GM23338 (cell line): ENCODE measurements around the gene VOPP1. TPM values are rescaled to one million over a fixed set of nuclear protein-coding genes. Genes with fewer than 3 reads are reported as not detected.

Source experiments
- ATAC-seq: fragments of 200-7000 bp; cut with Tn5 transposase; 3 replicates; pipeline ENCODE4 v1.9.1; 2020
- DNase-seq: peaks from one replicate; pipeline ENCODE4 v3.0.0-alpha.2; 2015; ENCODE audit warnings: low spot score
- H2AFZ ChIP-seq: fragments of 200-600 bp; sonication (generic); 2 replicates; pipeline ENCODE4 v1.8.0; 2016; ENCODE audit warnings: antibody characterized with exemption, mild to moderate bottlenecking, moderate library complexity
- H3F3A ChIP-seq: fragments of 200-600 bp; sonication (generic); replicated peaks from 2 replicates; pipeline ENCODE4 v1.8.0; 2017; ENCODE audit warnings: antibody characterized with exemption, mixed run types, low read depth
- H3K27ac ChIP-seq: fragments of 200-600 bp; sonication (generic); 2 replicates; pipeline ENCODE4 v1.6.1; 2016; ENCODE audit warnings: low read depth
- H3K27me3 ChIP-seq: fragments of 200-600 bp; sonication (generic); 2 replicates; pipeline ENCODE4 v1.8.0; 2016; ENCODE audit warnings: mild to moderate bottlenecking, mixed run types, moderate library complexity; ENCODE audit not compliant: insufficient read depth
- H3K36me3 ChIP-seq: fragments of 200-600 bp; sonication (generic); 2 replicates; pipeline ENCODE4 v1.8.0; 2016; ENCODE audit warnings: mild to moderate bottlenecking; ENCODE audit not compliant: insufficient read depth
- H3K4me1 ChIP-seq: fragments of 200-600 bp; sonication (generic); 2 replicates; pipeline ENCODE4 v1.8.0; 2016; ENCODE audit warnings: mild to moderate bottlenecking, moderate library complexity; ENCODE audit not compliant: insufficient read depth
- H3K4me2 ChIP-seq: fragments of 200-600 bp; sonication (generic); 2 replicates; pipeline ENCODE4 v1.7.1; 2017; ENCODE audit warnings: mixed run types
- H3K4me3 ChIP-seq: fragments of 200-600 bp; sonication (generic); 2 replicates; pipeline ENCODE4 v1.6.1; 2016; ENCODE audit warnings: mixed run types
- H3K79me2 ChIP-seq: fragments of 200-600 bp; sonication (generic); replicated peaks from 2 replicates; pipeline ENCODE4 v1.8.0; 2017; ENCODE audit warnings: mild to moderate bottlenecking; ENCODE audit not compliant: insufficient read depth
- H3K9me2 ChIP-seq: fragments of 200-600 bp; sonication (generic); 2 replicates; pipeline ENCODE4 v1.8.0; 2017; ENCODE audit not compliant: insufficient read depth
- H4K20me1 ChIP-seq: fragments of 200-600 bp; sonication (generic); replicated peaks from 2 replicates; pipeline ENCODE4 v1.8.0; 2017; ENCODE audit warnings: mild to moderate bottlenecking; ENCODE audit not compliant: insufficient read depth
- H3K27ac Mint-ChIP-seq: 2 replicates; pipeline ENCODE4 v1.8.0; 2020; ENCODE audit warnings: inconsistent platforms, mild to moderate bottlenecking, moderate library complexity, mixed read lengths
- H3K27me3 Mint-ChIP-seq: 3 replicates; pipeline ENCODE4 v1.8.0; 2022; ENCODE audit warnings: low read depth, mild to moderate bottlenecking, moderate library complexity, mixed read lengths, inconsistent platforms; ENCODE audit not compliant: insufficient read depth, poor library complexity
- H3K36me3 Mint-ChIP-seq: 3 replicates; pipeline ENCODE4 v1.8.0; 2021; ENCODE audit warnings: low read depth, mild to moderate bottlenecking, inconsistent platforms, moderate library complexity, mixed read lengths
- H3K4me1 Mint-ChIP-seq: 3 replicates; pipeline ENCODE4 v1.8.0; 2020; ENCODE audit warnings: mild to moderate bottlenecking, inconsistent platforms, mixed read lengths
- H3K4me3 Mint-ChIP-seq: 3 replicates; pipeline ENCODE4 v1.8.0; 2021; ENCODE audit warnings: moderate library complexity, mild to moderate bottlenecking, inconsistent platforms, mixed read lengths
- H3K9me3 Mint-ChIP-seq: 3 replicates; pipeline ENCODE4 v1.8.0; 2020; ENCODE audit warnings: moderate library complexity, mild to moderate bottlenecking, inconsistent platforms, mixed read lengths
- CREB1 ChIP-seq: fragments of 250-450 bp; sonication (Bioruptor Pico); IDR thresholded peaks from 2 replicates; pipeline ENCODE4 v1.5.0; 2020; ENCODE audit warnings: low read depth, mild to moderate bottlenecking, moderate library complexity
- EZH2phosphoT487 ChIP-seq: fragments of 200-600 bp; sonication (generic); IDR thresholded peaks from one replicate; pipeline ENCODE4 v1.8.1; 2018; ENCODE audit warnings: antibody characterized with exemption; ENCODE audit not compliant: unreplicated experiment
- JUNB ChIP-seq: IDR thresholded peaks from one replicate; pipeline ENCODE4 v1.6.1; 2016; ENCODE audit warnings: antibody characterized with exemption; ENCODE audit not compliant: unreplicated experiment
- NANOG ChIP-seq: IDR thresholded peaks from 2 replicates; pipeline ENCODE4 v1.6.1; 2016; ENCODE audit warnings: antibody characterized with exemption, borderline replicate concordance
- POLR2AphosphoS5 ChIP-seq: IDR thresholded peaks from 2 replicates; pipeline ENCODE4 v1.6.1; 2016; ENCODE audit warnings: antibody characterized with exemption, low read depth
- STAT1 ChIP-seq: IDR thresholded peaks from one replicate; pipeline ENCODE4 v1.6.1; 2016; ENCODE audit warnings: antibody characterized with exemption; ENCODE audit not compliant: unreplicated experiment
- ZNF114 ChIP-seq: fragments of 250-450 bp; sonication (Bioruptor Pico); IDR thresholded peaks from 2 replicates; pipeline ENCODE4 v1.5.0; 2020; ENCODE audit warnings: mild to moderate bottlenecking, moderate library complexity
- ZNF331 ChIP-seq: fragments of 250-450 bp; sonication (Bioruptor Pico); IDR thresholded peaks from 2 replicates; pipeline ENCODE4 v1.5.0; 2020; ENCODE audit warnings: low read depth, mild to moderate bottlenecking, moderate library complexity
- polyA plus RNA-seq: library from polyadenylated mRNA; unstranded; fragments of >200 nt; fragmentation: Nextera tagmentation; extraction: Ambion mirVana; gene quantifications from 2 replicates; pipeline ENCODE4 v1.2.1, GENCODE V29; 2016
- total RNA-seq: library from RNA; depleted of rRNA; stranded (reverse); fragments of >200 nt; shearing (Covaris generic); gene quantifications from 2 replicates; pipeline ENCODE4 v1.2.3, GENCODE V29; 2014
- TF ChIP-seq, protein P1 (sequence below): IDR thresholded peaks from one replicate; pipeline ENCODE4 v1.6.1; 2018; ENCODE audit warnings: antibody characterized with exemption; ENCODE audit not compliant: unreplicated experiment
- TF ChIP-seq, protein P2 (sequence below), 2 experiments: fragments of 200-600 bp in 1 of 2; sonication (generic) in 1 of 2; conservative IDR thresholded peaks; 2 replicates each; pipeline versions ENCODE4 v1.5.1 to v1.6.1; 2016 to 2017; ENCODE audit warnings: antibody characterized with exemption in 2 of 2, low read depth in 2 of 2, mild to moderate bottlenecking in 2 of 2, moderate library complexity in 1 of 2
- TF ChIP-seq, protein P3 (sequence below): fragments of 250-450 bp; sonication (Bioruptor Pico); IDR thresholded peaks from 2 replicates; pipeline ENCODE4 v1.5.0; 2020; ENCODE audit warnings: mild to moderate bottlenecking, moderate library complexity

Gene VOPP1
- total and polyA plus RNA-seq, 2 experiments from 2014 or later, result 28.2 to 73.7 TPM

DNA sequence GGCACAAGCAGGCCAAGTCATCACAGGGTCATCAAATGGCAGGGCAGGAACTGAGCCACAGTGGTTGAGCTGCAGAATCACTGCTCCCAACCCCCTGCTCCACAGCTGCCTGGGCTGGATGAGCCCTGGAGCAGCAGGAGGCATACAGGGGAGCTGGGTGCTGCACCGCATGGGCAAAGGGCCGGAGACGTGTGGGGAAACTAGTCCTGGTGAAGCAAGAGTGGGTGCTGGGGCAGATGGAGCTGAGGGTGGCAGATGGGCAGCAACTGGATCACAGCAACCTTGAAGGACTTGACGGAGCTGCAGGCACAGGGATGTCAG, 16.0 kb upstream of the VOPP1 start:
- no peaks in the 10 kb centered on the region for H3K79me2 ChIP-seq
- ATAC-seq (no peak), DNase-seq (no peak)
- H3K4me2 ChIP-seq, result no peak overlapping the region
- Mint-ChIP-seq H3K36me3 (peaks cover under 1% of the 10 kb centered on the region; the same call in 1 of the 3 replicates), H3K4me3 (no peak overlapping the region), H3K4me1 (peaks cover 4% of the 10 kb centered on the region; the same call in 2 of the 3 replicates), H3K27me3 (peaks cover 9% of the 10 kb centered on the region), H3K27ac (no peak overlapping the region), H3K9me3 (peaks cover 7% of the 10 kb centered on the region)
- H3K9me2 ChIP-seq, result no peaks in the 10 kb centered on the region
- peaks cover 8% of the 10 kb centered on the region; the same call in 1 of the 2 replicates for H3K4me1 ChIP-seq
- no peak overlapping the region for H3K27ac ChIP-seq
- peaks cover 4% of the 10 kb centered on the region; the same call in 1 of the 2 replicates for H3K36me3 ChIP-seq
- H2AFZ ChIP-seq, result no peak overlapping the region
- H3F3A ChIP-seq, result no peaks in the 10 kb centered on the region
- no peaks in the 10 kb centered on the region for H3K27me3 ChIP-seq
- H3K4me3 ChIP-seq, result no peak overlapping the region
- TF ChIP-seq EZH2phosphoT487, result no peak
- no peak for TF ChIP-seq POLR2AphosphoS5
- TF ChIP-seq, protein P1, sequence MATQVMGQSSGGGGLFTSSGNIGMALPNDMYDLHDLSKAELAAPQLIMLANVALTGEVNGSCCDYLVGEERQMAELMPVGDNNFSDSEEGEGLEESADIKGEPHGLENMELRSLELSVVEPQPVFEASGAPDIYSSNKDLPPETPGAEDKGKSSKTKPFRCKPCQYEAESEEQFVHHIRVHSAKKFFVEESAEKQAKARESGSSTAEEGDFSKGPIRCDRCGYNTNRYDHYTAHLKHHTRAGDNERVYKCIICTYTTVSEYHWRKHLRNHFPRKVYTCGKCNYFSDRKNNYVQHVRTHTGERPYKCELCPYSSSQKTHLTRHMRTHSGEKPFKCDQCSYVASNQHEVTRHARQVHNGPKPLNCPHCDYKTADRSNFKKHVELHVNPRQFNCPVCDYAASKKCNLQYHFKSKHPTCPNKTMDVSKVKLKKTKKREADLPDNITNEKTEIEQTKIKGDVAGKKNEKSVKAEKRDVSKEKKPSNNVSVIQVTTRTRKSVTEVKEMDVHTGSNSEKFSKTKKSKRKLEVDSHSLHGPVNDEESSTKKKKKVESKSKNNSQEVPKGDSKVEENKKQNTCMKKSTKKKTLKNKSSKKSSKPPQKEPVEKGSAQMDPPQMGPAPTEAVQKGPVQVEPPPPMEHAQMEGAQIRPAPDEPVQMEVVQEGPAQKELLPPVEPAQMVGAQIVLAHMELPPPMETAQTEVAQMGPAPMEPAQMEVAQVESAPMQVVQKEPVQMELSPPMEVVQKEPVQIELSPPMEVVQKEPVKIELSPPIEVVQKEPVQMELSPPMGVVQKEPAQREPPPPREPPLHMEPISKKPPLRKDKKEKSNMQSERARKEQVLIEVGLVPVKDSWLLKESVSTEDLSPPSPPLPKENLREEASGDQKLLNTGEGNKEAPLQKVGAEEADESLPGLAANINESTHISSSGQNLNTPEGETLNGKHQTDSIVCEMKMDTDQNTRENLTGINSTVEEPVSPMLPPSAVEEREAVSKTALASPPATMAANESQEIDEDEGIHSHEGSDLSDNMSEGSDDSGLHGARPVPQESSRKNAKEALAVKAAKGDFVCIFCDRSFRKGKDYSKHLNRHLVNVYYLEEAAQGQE, result no peak
- no peak for TF ChIP-seq NANOG
- TF ChIP-seq CREB1, result no peak
- no peaks in the 10 kb centered on the region for H4K20me1 ChIP-seq

DNA sequence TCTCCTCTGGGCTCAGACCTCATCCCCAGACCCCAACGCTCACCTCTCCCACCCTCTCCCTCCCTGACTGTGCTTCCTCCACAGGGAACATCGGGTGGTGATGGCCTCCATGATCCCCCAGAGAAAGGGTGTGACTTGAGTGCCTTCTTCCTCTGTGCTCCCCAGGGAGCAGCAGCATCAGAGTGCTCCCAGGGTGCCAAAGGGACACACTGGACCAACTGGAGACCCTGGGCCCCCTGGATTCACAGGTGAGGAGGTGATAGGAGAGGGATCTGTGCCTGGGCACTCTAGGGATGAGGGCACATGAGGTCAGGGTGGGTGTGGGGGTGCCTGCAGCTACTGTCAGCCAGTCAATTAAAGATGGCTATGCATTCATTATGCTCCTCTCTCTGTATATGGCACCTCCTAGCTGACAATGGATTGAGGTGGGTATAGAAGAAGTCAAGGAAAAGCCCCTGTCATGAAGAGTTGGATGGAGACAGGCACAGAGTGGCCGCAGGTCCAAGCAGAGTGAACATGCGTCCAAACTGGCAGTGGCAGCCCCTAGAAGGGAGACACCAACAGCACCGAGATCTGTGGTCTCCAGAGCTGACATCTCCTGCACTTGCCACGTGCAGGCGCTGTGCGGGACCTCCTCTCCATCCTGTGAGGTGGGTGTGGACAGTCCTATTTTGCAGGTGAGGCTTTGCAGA, 15.5 kb upstream of the VOPP1 start:
- H3F3A ChIP-seq, result no peaks in the 10 kb centered on the region
- peaks cover 4% of the 10 kb centered on the region; the same call in 2 of the 3 replicates for H3K4me1 Mint-ChIP-seq
- no peak overlapping the region for H2AFZ ChIP-seq
- H3K27me3 ChIP-seq, result no peaks in the 10 kb centered on the region
- H3K9me2 ChIP-seq, result no peaks in the 10 kb centered on the region
- peaks cover 8% of the 10 kb centered on the region; the same call in 1 of the 2 replicates for H3K36me3 ChIP-seq
- no peak overlapping the region for H3K4me3 Mint-ChIP-seq
- H3K79me2 ChIP-seq, result no peaks in the 10 kb centered on the region
- H3K9me3 Mint-ChIP-seq, result peaks cover 12% of the 10 kb centered on the region
- no peak overlapping the region for H3K27ac ChIP-seq
- H3K27me3 Mint-ChIP-seq, result peaks cover 13% of the 10 kb centered on the region
- H3K4me3 ChIP-seq, result no peak overlapping the region
- ATAC-seq (no peak), DNase-seq (no peak)
- H3K4me2 ChIP-seq, result no peak overlapping the region
- H3K36me3 Mint-ChIP-seq, result peaks cover 5% of the 10 kb centered on the region; the same call in 1 of the 3 replicates
- no peaks in the 10 kb centered on the region for H4K20me1 ChIP-seq
- H3K4me1 ChIP-seq, result peaks cover 8% of the 10 kb centered on the region; the same call in 1 of the 2 replicates
- H3K27ac Mint-ChIP-seq, result no peak overlapping the region
- TF ChIP-seq, protein P2, sequence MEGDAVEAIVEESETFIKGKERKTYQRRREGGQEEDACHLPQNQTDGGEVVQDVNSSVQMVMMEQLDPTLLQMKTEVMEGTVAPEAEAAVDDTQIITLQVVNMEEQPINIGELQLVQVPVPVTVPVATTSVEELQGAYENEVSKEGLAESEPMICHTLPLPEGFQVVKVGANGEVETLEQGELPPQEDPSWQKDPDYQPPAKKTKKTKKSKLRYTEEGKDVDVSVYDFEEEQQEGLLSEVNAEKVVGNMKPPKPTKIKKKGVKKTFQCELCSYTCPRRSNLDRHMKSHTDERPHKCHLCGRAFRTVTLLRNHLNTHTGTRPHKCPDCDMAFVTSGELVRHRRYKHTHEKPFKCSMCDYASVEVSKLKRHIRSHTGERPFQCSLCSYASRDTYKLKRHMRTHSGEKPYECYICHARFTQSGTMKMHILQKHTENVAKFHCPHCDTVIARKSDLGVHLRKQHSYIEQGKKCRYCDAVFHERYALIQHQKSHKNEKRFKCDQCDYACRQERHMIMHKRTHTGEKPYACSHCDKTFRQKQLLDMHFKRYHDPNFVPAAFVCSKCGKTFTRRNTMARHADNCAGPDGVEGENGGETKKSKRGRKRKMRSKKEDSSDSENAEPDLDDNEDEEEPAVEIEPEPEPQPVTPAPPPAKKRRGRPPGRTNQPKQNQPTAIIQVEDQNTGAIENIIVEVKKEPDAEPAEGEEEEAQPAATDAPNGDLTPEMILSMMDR (conservative IDR thresholded peaks at IDR 0.05; ENCODE audit: low read depth in 2 of 2), result no peak; a peak in 1 of 4 replicates
- TF ChIP-seq, protein P3, sequence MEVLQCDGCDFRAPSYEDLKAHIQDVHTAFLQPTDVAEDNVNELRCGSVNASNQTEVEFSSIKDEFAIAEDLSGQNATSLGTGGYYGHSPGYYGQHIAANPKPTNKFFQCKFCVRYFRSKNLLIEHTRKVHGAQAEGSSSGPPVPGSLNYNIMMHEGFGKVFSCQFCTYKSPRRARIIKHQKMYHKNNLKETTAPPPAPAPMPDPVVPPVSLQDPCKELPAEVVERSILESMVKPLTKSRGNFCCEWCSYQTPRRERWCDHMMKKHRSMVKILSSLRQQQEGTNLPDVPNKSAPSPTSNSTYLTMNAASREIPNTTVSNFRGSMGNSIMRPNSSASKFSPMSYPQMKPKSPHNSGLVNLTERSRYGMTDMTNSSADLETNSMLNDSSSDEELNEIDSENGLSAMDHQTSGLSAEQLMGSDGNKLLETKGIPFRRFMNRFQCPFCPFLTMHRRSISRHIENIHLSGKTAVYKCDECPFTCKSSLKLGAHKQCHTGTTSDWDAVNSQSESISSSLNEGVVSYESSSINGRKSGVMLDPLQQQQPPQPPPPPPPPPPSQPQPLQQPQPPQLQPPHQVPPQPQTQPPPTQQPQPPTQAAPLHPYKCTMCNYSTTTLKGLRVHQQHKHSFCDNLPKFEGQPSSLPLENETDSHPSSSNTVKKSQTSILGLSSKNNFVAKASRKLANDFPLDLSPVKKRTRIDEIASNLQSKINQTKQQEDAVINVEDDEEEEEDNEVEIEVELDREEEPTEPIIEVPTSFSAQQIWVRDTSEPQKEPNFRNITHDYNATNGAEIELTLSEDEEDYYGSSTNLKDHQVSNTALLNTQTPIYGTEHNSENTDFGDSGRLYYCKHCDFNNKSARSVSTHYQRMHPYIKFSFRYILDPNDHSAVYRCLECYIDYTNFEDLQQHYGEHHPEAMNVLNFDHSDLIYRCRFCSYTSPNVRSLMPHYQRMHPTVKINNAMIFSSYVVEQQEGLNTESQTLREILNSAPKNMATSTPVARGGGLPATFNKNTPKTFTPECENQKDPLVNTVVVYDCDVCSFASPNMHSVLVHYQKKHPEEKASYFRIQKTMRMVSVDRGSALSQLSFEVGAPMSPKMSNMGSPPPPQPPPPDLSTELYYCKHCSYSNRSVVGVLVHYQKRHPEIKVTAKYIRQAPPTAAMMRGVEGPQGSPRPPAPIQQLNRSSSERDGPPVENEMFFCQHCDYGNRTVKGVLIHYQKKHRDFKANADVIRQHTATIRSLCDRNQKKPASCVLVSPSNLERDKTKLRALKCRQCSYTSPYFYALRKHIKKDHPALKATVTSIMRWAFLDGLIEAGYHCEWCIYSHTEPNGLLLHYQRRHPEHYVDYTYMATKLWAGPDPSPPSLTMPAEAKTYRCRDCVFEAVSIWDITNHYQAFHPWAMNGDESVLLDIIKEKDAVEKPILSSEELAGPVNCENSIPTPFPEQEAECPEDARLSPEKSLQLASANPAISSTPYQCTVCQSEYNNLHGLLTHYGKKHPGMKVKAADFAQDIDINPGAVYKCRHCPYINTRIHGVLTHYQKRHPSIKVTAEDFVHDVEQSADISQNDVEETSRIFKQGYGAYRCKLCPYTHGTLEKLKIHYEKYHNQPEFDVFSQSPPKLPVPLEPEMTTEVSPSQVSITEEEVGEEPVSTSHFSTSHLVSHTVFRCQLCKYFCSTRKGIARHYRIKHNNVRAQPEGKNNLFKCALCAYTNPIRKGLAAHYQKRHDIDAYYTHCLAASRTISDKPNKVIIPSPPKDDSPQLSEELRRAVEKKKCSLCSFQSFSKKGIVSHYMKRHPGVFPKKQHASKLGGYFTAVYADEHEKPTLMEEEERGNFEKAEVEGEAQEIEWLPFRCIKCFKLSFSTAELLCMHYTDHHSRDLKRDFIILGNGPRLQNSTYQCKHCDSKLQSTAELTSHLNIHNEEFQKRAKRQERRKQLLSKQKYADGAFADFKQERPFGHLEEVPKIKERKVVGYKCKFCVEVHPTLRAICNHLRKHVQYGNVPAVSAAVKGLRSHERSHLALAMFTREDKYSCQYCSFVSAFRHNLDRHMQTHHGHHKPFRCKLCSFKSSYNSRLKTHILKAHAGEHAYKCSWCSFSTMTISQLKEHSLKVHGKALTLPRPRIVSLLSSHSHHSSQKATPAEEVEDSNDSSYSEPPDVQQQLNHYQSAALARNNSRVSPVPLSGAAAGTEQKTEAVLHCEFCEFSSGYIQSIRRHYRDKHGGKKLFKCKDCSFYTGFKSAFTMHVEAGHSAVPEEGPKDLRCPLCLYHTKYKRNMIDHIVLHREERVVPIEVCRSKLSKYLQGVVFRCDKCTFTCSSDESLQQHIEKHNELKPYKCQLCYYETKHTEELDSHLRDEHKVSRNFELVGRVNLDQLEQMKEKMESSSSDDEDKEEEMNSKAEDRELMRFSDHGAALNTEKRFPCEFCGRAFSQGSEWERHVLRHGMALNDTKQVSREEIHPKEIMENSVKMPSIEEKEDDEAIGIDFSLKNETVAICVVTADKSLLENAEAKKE (CRISPR knock-in tag), result no peak
- TF ChIP-seq STAT1 (no peak), ZNF114 (CRISPR knock-in tag) (no peak), JUNB (no peak), ZNF331 (no peak)
